Colonic mucosa (tissue), 4 donors: ENCODE measurements around the gene ASRGL1. TPM values are rescaled to one million over a fixed set of nuclear protein-coding genes. Genes with fewer than 3 reads are reported as not detected.

Source experiments
- DNase-seq: peaks from one replicate; pipeline ENCODE4 v3.0.0-alpha.2; 2020
- H3K27ac ChIP-seq: fragments of 200-600 bp; one replicate; pipeline ENCODE4 v1.8.0; 2021
- H3K27me3 ChIP-seq: fragments of 200-600 bp; one replicate; pipeline ENCODE4 v1.8.0; 2021
- H3K36me3 ChIP-seq: fragments of 200-600 bp; one replicate; pipeline ENCODE4 v1.8.0; 2021
- H3K4me1 ChIP-seq: fragments of 200-600 bp; one replicate; pipeline ENCODE4 v1.8.0; 2021; ENCODE audit warnings: mild to moderate bottlenecking
- H3K4me3 ChIP-seq: fragments of 200-600 bp; one replicate; pipeline ENCODE4 v1.8.0; 2021
- H3K9ac ChIP-seq, 2 donors: one replicate each; pipeline ENCODE4 v1.7.0; 2013; ENCODE audit warnings: control low read depth in 2 of 2, low read depth in 2 of 2, low read length in 2 of 2
- H3K9me3 ChIP-seq: fragments of 200-600 bp; one replicate; pipeline ENCODE4 v1.8.0; 2021
- intact Hi-C: fragments of 100-400 bp; cut with DNase I; formaldehyde crosslinking; loops from one replicate; pipeline ENCODE4 v1.14.1; 2022
- total RNA-seq, 2 donors: library from RNA; stranded (reverse); fragmentation: NEBNext Ultra II Directional in 1 of 2; extraction: Animal tissue kit (Norgen Biotek cat#: 25700) in 1 of 2; gene quantifications; one replicate each; pipeline ENCODE4 v1.2.1, GENCODE V29; 2021
- TF ChIP-seq, protein P1 (sequence below): fragments of 200-600 bp; IDR thresholded peaks from one replicate; pipeline ENCODE4 v1.8.0; 2022; ENCODE audit warnings: antibody characterized with exemption, mild to moderate bottlenecking
- donor health status: healthy.
- donor health status: DM: no; HTN: no; CAD: no.
- donor health status: DM: no; HTN: no; CAD: no.

ASRGL1 gene
- total RNA-seq, 2 donors from 2014 or later: 32.5 to 71.7 TPM

DNA sequence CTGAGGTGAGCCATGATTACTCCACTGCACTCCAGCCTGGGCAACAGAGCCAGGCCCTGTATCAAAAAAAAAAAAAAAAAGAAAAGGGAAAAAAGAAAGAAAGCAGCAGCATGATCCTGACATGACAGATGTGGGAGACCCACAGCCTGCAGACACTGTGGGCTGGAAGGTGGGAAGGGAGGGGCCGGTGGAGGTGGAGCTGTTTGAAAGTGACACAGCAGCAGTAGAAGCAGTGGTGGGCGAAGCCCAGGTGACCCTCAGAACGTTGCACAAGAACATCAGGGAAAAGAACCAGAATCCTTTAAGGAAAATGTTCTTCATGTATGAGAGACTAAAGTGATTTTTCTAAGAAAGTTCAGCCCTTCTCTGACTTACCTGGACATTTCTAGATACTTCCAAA is 55.3 kb downstream of the ASRGL1 start:
- Histone ChIP-seq H3K4me1 (peaks cover 2% of the 10 kb centered on the region), H3K27ac (no peak overlapping the region), H3K9me3 (no peaks in the 10 kb centered on the region), H3K4me3 (no peak overlapping the region), H3K27me3 (no peaks in the 10 kb centered on the region), H3K36me3 (no peaks in the 10 kb centered on the region), H3K9ac (no peak overlapping the region)
- intact Hi-C loops: loop anchor here (10.0 kb wide), 1 partner anchor 302 kb away; no protein-coding TSS in a partner anchor
- no peak for DNase-seq
- TF ChIP-seq, protein P1, sequence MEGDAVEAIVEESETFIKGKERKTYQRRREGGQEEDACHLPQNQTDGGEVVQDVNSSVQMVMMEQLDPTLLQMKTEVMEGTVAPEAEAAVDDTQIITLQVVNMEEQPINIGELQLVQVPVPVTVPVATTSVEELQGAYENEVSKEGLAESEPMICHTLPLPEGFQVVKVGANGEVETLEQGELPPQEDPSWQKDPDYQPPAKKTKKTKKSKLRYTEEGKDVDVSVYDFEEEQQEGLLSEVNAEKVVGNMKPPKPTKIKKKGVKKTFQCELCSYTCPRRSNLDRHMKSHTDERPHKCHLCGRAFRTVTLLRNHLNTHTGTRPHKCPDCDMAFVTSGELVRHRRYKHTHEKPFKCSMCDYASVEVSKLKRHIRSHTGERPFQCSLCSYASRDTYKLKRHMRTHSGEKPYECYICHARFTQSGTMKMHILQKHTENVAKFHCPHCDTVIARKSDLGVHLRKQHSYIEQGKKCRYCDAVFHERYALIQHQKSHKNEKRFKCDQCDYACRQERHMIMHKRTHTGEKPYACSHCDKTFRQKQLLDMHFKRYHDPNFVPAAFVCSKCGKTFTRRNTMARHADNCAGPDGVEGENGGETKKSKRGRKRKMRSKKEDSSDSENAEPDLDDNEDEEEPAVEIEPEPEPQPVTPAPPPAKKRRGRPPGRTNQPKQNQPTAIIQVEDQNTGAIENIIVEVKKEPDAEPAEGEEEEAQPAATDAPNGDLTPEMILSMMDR: no peak

DNA sequence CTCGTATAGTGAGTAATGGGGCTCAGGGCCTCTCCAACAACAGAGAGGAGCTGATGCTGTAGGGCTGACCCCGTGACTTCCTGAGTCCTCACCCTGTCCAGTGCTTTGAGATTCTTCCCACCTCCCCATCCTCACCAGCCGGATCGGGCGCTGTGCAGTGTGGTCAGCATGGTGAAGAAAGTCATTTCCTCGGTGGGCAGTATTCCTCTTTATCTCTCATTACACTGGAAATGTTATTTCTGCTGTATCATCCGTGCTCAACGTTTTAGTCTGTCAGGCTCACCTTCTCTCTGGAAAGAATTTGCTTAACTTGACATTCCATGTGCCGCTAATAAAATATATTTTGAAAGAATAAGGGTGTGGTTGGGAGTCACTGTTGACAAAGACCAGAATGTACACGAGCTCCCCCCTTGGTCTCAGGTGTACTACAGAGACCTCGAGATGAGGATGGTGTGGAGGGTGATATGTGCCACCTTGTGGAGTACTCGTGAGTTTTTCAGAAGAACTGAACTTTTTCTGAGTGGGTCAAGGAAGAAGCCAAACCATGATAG is 55.9 kb downstream of the ASRGL1 start:
- no peaks in the 10 kb centered on the region for H3K36me3 ChIP-seq
- intact Hi-C loops: loop anchor here (10.0 kb wide), 1 partner anchor 302 kb away; no protein-coding TSS in a partner anchor
- no peak overlapping the region for H3K27ac ChIP-seq
- H3K4me1 ChIP-seq: peaks cover 2% of the 10 kb centered on the region
- no peak overlapping the region for H3K4me3 ChIP-seq
- no peaks in the 10 kb centered on the region for H3K9me3 ChIP-seq
- TF ChIP-seq, protein P1: peak; percentile 11
- no peaks in the 10 kb centered on the region for H3K27me3 ChIP-seq
- H3K9ac ChIP-seq: no peak overlapping the region
- no peak for DNase-seq

DNA sequence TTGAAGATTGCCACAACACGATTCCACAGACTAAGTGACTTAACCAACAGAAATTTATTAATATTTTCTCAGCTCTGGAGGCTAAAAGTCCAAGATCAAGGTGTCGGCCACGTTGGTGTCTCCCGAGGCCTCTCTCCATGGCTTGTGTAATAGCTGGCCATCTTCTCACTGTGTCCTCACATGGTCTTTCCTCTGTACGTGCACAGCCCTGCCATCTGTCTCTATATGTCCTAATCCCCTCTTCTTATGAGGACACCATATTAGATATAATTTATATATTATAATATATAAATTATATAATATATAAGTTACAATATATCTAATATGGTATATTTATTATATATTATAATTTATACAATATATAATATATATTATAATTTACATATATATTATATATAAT is 56.5 kb downstream of the ASRGL1 start:
- H3K4me1 ChIP-seq: peaks cover 2% of the 10 kb centered on the region
- H3K27me3 ChIP-seq: no peaks in the 10 kb centered on the region
- TF ChIP-seq, protein P1: no peak

DNA sequence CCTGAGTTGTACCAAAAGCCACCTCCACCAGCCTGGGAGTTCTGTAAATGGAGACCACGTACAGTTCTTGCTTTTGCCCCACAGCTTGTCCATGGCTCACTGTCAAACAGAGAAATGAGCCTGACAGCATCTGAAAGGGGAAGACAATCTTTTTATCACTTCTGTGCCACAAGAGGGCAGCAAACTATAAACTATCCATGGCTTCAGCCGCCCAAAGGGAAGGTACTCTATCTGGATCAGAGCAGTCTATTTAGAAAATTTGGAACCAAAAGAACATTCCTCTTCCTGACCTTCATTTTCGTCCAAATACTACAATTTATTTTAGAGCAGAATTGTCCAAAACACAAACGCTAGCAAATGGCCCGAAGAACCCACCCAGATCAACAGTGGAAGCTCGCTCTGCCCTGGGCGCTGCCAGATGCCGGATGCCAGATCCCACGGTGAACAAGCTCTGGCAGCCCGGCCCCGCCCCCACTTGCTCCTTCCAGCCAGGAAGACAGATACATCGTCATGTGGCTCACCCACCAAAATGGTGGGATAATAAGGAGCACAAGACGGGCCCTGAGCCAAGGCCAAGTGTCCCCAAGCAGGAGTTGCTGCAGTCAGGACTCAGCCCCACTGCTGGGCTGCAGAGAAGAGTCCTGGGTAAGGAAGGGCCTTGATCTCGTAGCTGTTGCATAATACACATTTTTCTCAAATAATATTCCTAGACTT is 57.7 kb downstream of the ASRGL1 start:
- TF ChIP-seq, protein P1: peak; percentile 60
- no peaks in the 10 kb centered on the region for H3K9me3 ChIP-seq
- peak; percentile 67 for DNase-seq
- peaks cover 2% of the 10 kb centered on the region for H3K4me1 ChIP-seq
- peak overlapping the region in 1 of 2 donors; percentile 38 for H3K9ac ChIP-seq
- no peaks in the 10 kb centered on the region for H3K27me3 ChIP-seq
- H3K27ac ChIP-seq: peak overlapping the region; percentile 24
- H3K4me3 ChIP-seq: no peak overlapping the region
- intact Hi-C loops: loop anchor here (10.0 kb wide), 1 partner anchor 300 kb away; no protein-coding TSS in a partner anchor
- H3K36me3 ChIP-seq: no peaks in the 10 kb centered on the region

More for the DNA sequence above, 56.5 kb downstream of the ASRGL1 start:
- intact Hi-C loops: loop anchor here (10.0 kb wide), 1 partner anchor 301 kb away; no protein-coding TSS in a partner anchor
- H3K36me3 ChIP-seq: no peaks in the 10 kb centered on the region
- no peak for DNase-seq
- H3K27ac ChIP-seq: no peak overlapping the region
- no peak overlapping the region for H3K4me3 ChIP-seq
- no peak overlapping the region for H3K9ac ChIP-seq
- H3K9me3 ChIP-seq: no peaks in the 10 kb centered on the region

DNA sequence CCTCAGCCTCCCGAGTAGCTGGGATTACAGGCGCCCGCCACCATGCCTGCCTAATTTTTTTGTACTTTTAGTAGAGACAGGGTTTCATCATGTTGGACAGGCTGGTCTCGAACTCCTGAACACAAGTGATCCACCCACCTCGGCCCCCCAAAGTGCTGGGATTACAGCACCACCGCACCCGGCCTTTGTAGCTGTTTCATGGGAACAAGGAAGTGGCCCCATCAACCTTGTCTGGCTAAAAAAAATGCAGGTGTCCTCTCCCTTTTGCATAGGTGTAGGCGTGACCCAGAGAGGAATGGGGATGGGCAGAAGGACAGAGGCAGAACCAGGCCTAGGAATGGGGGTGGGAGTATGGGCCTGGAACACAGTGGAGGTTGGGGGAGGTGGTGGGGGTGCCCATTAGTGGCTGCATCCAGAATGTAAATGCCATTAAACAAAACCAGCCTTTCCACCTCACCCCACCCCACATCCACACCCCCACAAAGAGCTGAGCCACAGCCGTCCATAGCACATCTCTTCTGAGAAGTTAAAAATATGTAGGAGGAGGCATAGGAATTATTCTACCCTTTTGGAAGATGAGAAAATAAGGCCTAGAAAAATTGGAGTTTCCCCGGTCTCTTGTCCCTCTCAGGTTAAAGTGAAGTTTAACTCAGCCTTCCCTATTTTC is 58.8 kb downstream of the ASRGL1 start:
- H3K9ac ChIP-seq: no peak overlapping the region
- no peak overlapping the region for H3K4me3 ChIP-seq
- TF ChIP-seq, protein P1: no peak
- no peaks in the 10 kb centered on the region for H3K27me3 ChIP-seq
- H3K9me3 ChIP-seq: no peaks in the 10 kb centered on the region
- H3K4me1 ChIP-seq: peaks cover 2% of the 10 kb centered on the region
- H3K36me3 ChIP-seq: no peaks in the 10 kb centered on the region
- H3K27ac ChIP-seq: no peak overlapping the region
- intact Hi-C loops: loop anchor here (10.0 kb wide), 1 partner anchor 299 kb away; no protein-coding TSS in a partner anchor
- no peak for DNase-seq
